RWPE1 (cell line): Measurements from ENCODE around the gene MOB1A.
"Not testable (repeated sequence)": the region's sequence is repeated elsewhere in the genome, so short reads cannot be mapped to it uniquely, and the experiment has no call there.

ENCODE experiments used
- CTCF ChIA-PET: fragments of 350-600 bp; sonication (Branson Sonifier 250); formaldehyde crosslinking; extraction: SDS; loops from one replicate; lab custom pipeline; 2021; lab: Yijun Ruan, JAX
- POLR2A ChIA-PET: fragments of 400-600 bp; formaldehyde crosslinking; extraction: SDS; loops from one replicate; lab custom pipeline; 2020; ENCODE audit warnings: antibody characterized with exemption; ENCODE audit not compliant: low non-redundant PET; lab: Yijun Ruan, JAX
- DNase-seq: peaks from one replicate; pipeline ENCODE4 v3.0.0; 2012; ENCODE audit warnings: low spot score
- H3K27ac ChIP-seq: fragments of 450-650 bp; 2 replicates; pipeline ENCODE4 v1.5.1; 2017
- TF ChIP-seq, protein P1 (sequence below): fragments of 450-650 bp; conservative IDR thresholded peaks from 2 replicates; pipeline ENCODE4 v1.5.1; 2017; ENCODE audit warnings: low read depth, mild to moderate bottlenecking

MOB1A gene

GRCh38 chr2:74194799-74195198 is 16.1 kb upstream of the MOB1A start:
- TF ChIP-seq, protein P1, sequence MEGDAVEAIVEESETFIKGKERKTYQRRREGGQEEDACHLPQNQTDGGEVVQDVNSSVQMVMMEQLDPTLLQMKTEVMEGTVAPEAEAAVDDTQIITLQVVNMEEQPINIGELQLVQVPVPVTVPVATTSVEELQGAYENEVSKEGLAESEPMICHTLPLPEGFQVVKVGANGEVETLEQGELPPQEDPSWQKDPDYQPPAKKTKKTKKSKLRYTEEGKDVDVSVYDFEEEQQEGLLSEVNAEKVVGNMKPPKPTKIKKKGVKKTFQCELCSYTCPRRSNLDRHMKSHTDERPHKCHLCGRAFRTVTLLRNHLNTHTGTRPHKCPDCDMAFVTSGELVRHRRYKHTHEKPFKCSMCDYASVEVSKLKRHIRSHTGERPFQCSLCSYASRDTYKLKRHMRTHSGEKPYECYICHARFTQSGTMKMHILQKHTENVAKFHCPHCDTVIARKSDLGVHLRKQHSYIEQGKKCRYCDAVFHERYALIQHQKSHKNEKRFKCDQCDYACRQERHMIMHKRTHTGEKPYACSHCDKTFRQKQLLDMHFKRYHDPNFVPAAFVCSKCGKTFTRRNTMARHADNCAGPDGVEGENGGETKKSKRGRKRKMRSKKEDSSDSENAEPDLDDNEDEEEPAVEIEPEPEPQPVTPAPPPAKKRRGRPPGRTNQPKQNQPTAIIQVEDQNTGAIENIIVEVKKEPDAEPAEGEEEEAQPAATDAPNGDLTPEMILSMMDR = no peak
- H3K27ac ChIP-seq = no peak overlapping the region
- CTCF ChIA-PET = no interaction called here
- POLR2A ChIA-PET = no interaction called here
- no peak for DNase-seq

DNA sequence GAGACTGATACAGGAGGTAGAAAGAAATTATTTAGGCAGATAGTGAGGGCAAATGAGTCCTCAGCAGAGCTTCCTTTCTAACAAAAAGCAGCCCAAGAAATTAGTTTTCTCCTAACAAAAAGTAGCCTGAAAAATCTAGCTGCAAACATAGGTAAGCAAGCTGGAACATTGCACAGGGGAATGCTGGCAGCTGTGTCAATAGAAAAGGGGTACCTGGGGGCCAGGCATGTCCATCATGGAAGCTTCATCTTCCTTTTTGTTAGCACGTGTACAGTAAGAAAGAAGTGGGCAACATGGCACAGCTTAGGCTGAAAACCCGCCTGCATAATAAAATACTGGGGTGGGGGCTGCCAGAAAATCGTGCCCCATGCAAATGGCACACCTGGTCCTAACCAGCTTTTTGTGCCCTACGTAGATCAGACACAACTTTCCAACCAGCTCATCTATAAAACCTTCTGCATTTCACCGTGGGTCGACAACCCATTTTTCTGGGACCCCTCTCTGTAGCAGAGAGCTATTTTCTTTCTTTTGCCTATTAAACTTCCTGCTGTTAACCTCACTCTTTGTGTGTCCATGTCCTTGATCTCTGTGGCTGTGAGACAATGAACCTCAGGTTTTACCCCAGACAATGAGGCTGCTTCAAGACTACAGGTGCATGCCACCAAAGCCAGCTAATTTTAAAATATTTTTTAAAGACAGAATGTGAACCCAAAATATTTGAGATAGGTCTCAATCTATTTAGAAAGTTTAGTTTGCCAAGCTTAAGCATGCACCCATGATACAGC is 13.1 kb upstream of the MOB1A start:
- POLR2A ChIA-PET = interaction anchor here (1.3 kb wide), 1 partner anchor 13 kb away, joined by 3 read pairs; the partner anchor contains the start of gene MOB1A
- CTCF ChIA-PET = interaction anchor here (0.8 kb wide), 1 partner anchor 30 kb away, joined by 3 read pairs; no protein-coding TSS in a partner anchor
- no peak for DNase-seq
- H3K27ac ChIP-seq = no peak overlapping the region
- TF ChIP-seq, protein P1 = no peak

DNA sequence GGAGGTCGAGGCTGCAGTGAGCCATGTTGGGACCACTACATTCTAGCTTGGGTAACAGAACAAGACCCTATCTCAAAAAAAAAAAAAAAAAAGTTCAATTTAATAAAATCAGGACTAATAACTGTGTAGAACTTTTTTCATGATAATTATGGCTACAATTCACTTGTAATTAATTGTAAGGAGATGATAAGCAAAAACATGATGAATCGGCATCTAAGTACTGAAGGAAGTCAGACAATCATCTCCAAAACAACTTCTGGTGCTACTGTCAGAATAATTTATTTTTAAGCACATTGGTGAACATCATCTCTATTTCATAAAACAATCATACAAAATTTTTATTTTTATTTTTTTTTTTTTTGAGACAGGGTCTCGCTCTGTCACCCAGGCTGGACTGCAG is 10.0 kb upstream of the MOB1A start:
- no peak for DNase-seq
- TF ChIP-seq, protein P1 = no peak
- peak overlapping the region; percentile 75 for H3K27ac ChIP-seq
- ChIA-PET CTCF (interaction anchor here (0.5 to 1.2 kb wide), 5 partner anchors 9 to 33 kb away, joined by 3 to 5 read pairs (median 3); partner anchors contain the start of genes MOB1A and MTHFD2), POLR2A (interaction anchor here (0.6 to 1.0 kb wide), 4 partner anchors 8 to 84 kb away, joined by 3 to 10 read pairs (median 4); partner anchors contain the start of genes MOB1A and MTHFD2)

- TF ChIP-seq, protein P1 = no peak
- DNase-seq = peak; percentile 83
- CTCF ChIA-PET = interaction anchor here (0.5 to 1.0 kb wide), 4 partner anchors 9 to 34 kb away, joined by 3 to 5 read pairs (median 3); partner anchors contain the start of gene MOB1A
- POLR2A ChIA-PET = interaction anchor here (0.6 to 1.0 kb wide), 4 partner anchors 9 to 84 kb away, joined by 3 to 10 read pairs (median 4); partner anchors contain the start of genes MOB1A and MTHFD2
- H3K27ac ChIP-seq = peak overlapping the region; percentile 75
Observed at GRCh38 chr2:74188018-74188601, 9.4 kb upstream of the MOB1A start.

DNA sequence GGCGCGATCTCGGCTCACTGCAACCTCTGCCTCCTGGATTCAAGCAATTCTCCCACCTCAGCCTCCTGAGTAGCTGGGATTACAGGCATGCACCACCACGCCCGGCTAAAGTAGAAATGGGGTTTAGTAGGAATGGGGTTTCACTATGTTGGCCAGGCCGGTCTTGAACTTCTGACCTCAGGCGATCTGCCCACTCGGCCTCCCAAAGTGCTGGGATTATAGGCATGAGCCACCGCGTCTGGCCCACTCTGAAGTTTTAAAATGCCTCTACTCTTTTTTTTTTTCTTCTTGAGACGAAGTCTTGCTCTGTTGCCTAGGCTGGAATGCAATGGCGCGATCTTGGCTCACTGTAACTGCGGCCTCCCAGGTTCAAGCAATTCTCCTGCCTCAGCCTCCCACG is 8.0 kb upstream of the MOB1A start:
- POLR2A ChIA-PET, DNase-seq, CTCF ChIA-PET: not testable (repeated sequence)
- peak overlapping the region; percentile 19 for H3K27ac ChIP-seq

DNA sequence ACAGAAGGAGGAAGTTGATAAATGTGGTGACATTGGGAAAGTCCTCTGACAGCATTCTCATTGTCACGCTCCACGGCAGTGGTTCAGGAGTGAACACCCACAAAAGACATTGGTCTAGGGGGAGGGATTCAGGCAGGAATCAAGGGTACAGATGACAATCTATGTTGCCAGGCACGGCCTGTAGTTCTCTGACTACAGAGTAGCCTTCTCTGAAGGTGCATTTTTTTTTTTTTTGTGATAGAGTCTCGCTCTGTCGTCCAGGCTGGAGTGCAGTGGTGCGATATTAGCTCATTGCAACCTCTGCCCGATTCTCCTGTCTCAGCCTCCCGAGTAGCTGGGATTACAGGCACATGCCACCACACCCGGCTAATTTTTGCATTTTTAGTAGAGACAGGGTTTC is 7.4 kb upstream of the MOB1A start:
- DNase-seq = no peak
- TF ChIP-seq, protein P1 = no peak
- POLR2A ChIA-PET = no interaction called here
- CTCF ChIA-PET = no interaction called here
- peak overlapping the region; percentile 19 for H3K27ac ChIP-seq

- ChIA-PET POLR2A (no interaction called here), CTCF (no interaction called here)
- H3K27ac ChIP-seq = no peak overlapping the region
- TF ChIP-seq, protein P1 = no peak
- DNase-seq = no peak
Observed at GRCh38 chr2:74183878-74184277, 5.2 kb upstream of the MOB1A start.
